ENCODE results near the gene TMEM69. TPM values are rescaled to one million over a fixed set of nuclear protein-coding genes. Genes with fewer than 3 reads are reported as not detected.

Gene TMEM69
- total and polyA plus RNA-seq, 4 donors: 13.8 to 26.1 (median 16.8) TPM

- peak in 2 of 3 donors; percentile 22 to 47 for DNase-seq
- no peaks in the 10 kb centered on the region for H3K9me3 ChIP-seq (ENCODE audit: control insufficient read depth in 4 of 4, insufficient read depth in 3 of 4, low read length in 3 of 4)
- H3K9ac ChIP-seq (ENCODE audit: insufficient read depth in 1 of 2, low read length in 2 of 2): no peak overlapping the region
- H3K27ac ChIP-seq (ENCODE audit: low read depth in 1 of 2, low read length in 1 of 2): no peak overlapping the region
- H3K36me3 ChIP-seq (ENCODE audit: control insufficient read depth in 4 of 4, insufficient read depth in 4 of 4, low read length in 4 of 4): peaks cover 16 to 26% (median 23%) of the 10 kb centered on the region in 4 donors
- ATAC-seq (ENCODE audit: insufficient read depth, low FRiP score): peak; percentile 58
- peaks cover 0 to 11% (median 3%) of the 10 kb centered on the region in 5 donors for H3K4me1 ChIP-seq (ENCODE audit: control insufficient read depth in 5 of 5, insufficient read depth in 5 of 5, low read length in 5 of 5)
- H3K4me3 ChIP-seq: no peak overlapping the region
- no peaks in the 10 kb centered on the region for H3K27me3 ChIP-seq (ENCODE audit: control insufficient read depth in 3 of 3, insufficient read depth in 3 of 3, low read length in 2 of 3)
- no peak for TF ChIP-seq CTCF (IDR thresholded peaks at IDR 0.05; ENCODE audit: control extremely low read depth, extremely low read depth)
Measured at GRCh38 chr1:45643978-45644377, 44.0 kb upstream of the TMEM69 start.

- Histone ChIP-seq H3K4me1 (ENCODE audit: control insufficient read depth in 5 of 5, insufficient read depth in 5 of 5, low read length in 5 of 5) (peaks cover 0 to 11% (median 3%) of the 10 kb centered on the region in 5 donors), H3K4me3 (no peak overlapping the region), H3K27ac (ENCODE audit: low read depth in 1 of 2, low read length in 1 of 2) (no peak overlapping the region), H3K27me3 (ENCODE audit: control insufficient read depth in 3 of 3, insufficient read depth in 3 of 3, low read length in 2 of 3) (no peaks in the 10 kb centered on the region), H3K9me3 (ENCODE audit: control insufficient read depth in 4 of 4, insufficient read depth in 3 of 4, low read length in 3 of 4) (no peaks in the 10 kb centered on the region), H3K9ac (ENCODE audit: insufficient read depth in 1 of 2, low read length in 2 of 2) (no peak overlapping the region), H3K36me3 (ENCODE audit: control insufficient read depth in 4 of 4, insufficient read depth in 4 of 4, low read length in 4 of 4) (peaks cover 12 to 23% (median 19%) of the 10 kb centered on the region in 4 donors)
- ATAC-seq (ENCODE audit: insufficient read depth, low FRiP score) (no peak), DNase-seq (no peak)
- TF ChIP-seq CTCF (IDR thresholded peaks at IDR 0.05; ENCODE audit: control extremely low read depth, extremely low read depth): no peak
- 94 to 95% methylated on average over 2 of the region's 2 CpGs for WGBS, 2 donors
Measured at GRCh38 chr1:45644661-45645060, 43.3 kb upstream of the TMEM69 start.

GRCh38 chr1:45647248-45648021, 40.5 kb upstream of the TMEM69 start:
- H3K27ac ChIP-seq (ENCODE audit: low read depth in 1 of 2, low read length in 1 of 2): peak overlapping the region; percentile 9 to 26
- H3K9me3 ChIP-seq (ENCODE audit: control insufficient read depth in 4 of 4, insufficient read depth in 3 of 4, low read length in 3 of 4): no peaks in the 10 kb centered on the region
- ATAC-seq (ENCODE audit: insufficient read depth, low FRiP score) (no peak), DNase-seq (peak in 2 of 3 donors; percentile 8 to 12)
- no peaks in the 10 kb centered on the region for H3K27me3 ChIP-seq (ENCODE audit: control insufficient read depth in 3 of 3, insufficient read depth in 3 of 3, low read length in 2 of 3)
- WGBS, 2 donors: 75 to 84% methylated on average over 9 of the region's 9 CpGs
- peaks cover 0 to 11% (median 3%) of the 10 kb centered on the region in 5 donors for H3K4me1 ChIP-seq (ENCODE audit: control insufficient read depth in 5 of 5, insufficient read depth in 5 of 5, low read length in 5 of 5)
- H3K4me3 ChIP-seq: no peak overlapping the region
- no peak overlapping the region for H3K9ac ChIP-seq (ENCODE audit: insufficient read depth in 1 of 2, low read length in 2 of 2)
- no peak for TF ChIP-seq CTCF (IDR thresholded peaks at IDR 0.05; ENCODE audit: control extremely low read depth, extremely low read depth)
- peaks cover 12 to 32% (median 24%) of the 10 kb centered on the region in 4 donors for H3K36me3 ChIP-seq (ENCODE audit: control insufficient read depth in 4 of 4, insufficient read depth in 4 of 4, low read length in 4 of 4)
